ENCODE data around the gene TP53BP2. TPM values are rescaled to one million over a fixed set of nuclear protein-coding genes. Genes with fewer than 3 reads are reported as not detected.

TP53BP2 gene
- total and polyA plus RNA-seq, 2 experiments from 2014 or later: 31.6 to 57.8 TPM

DNA sequence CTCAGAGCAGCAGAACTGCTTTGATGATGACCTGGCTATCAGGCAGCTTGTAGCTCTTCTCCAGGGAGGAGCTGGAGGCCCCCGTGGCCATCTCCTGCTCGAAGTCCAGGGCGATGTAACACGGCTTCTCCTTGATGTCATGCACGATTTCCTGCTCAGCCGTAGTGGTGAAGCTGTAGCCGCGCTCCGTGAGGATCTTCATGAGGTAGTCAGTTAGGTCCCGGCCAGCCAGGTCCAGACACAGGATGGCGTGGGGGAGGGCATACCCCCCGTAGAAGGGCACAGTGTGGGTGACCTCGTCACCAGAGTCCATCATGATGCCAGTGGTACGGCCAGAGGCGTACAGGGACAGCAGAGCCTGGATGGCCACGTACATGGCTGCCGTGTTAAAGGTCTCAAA is 18.3 kb upstream of the TP53BP2 start:
- no peak overlapping the region for H3K27ac ChIP-seq
- 94% methylated on average over 16 of the region's 17 CpGs for WGBS (ENCODE audit: low lambda C conversion rate, missing lambda C conversion rate)
- no peaks in the 10 kb centered on the region for H3K36me3 ChIP-seq (replicated peaks; ENCODE audit: insufficient read depth, low read depth)
- TF ChIP-seq EZH2 (IDR thresholded peaks at IDR 0.05; ENCODE audit: borderline replicate concordance) (no peak), EZH2phosphoT487 (IDR thresholded peaks at IDR 0.05; ENCODE audit: low read depth, severe bottlenecking, unreplicated experiment) (no peak)
- TF ChIP-seq, protein P1, sequence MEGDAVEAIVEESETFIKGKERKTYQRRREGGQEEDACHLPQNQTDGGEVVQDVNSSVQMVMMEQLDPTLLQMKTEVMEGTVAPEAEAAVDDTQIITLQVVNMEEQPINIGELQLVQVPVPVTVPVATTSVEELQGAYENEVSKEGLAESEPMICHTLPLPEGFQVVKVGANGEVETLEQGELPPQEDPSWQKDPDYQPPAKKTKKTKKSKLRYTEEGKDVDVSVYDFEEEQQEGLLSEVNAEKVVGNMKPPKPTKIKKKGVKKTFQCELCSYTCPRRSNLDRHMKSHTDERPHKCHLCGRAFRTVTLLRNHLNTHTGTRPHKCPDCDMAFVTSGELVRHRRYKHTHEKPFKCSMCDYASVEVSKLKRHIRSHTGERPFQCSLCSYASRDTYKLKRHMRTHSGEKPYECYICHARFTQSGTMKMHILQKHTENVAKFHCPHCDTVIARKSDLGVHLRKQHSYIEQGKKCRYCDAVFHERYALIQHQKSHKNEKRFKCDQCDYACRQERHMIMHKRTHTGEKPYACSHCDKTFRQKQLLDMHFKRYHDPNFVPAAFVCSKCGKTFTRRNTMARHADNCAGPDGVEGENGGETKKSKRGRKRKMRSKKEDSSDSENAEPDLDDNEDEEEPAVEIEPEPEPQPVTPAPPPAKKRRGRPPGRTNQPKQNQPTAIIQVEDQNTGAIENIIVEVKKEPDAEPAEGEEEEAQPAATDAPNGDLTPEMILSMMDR (IDR thresholded peaks at IDR 0.05; ENCODE audit: poor library complexity): no peak
- no peak for DNase-seq (ENCODE audit: low spot score)
- H3K4me2 ChIP-seq: no peak overlapping the region
- H3K4me3 ChIP-seq: no peak overlapping the region
- no peaks in the 10 kb centered on the region for H3K79me2 ChIP-seq
- no peaks in the 10 kb centered on the region for H3K4me1 ChIP-seq (ENCODE audit: insufficient read depth)
- no peaks in the 10 kb centered on the region for H3K27me3 ChIP-seq
- no peaks in the 10 kb centered on the region for H4K20me1 ChIP-seq (ENCODE audit: insufficient read depth, poor library complexity, severe bottlenecking)
- H3K9me2 ChIP-seq (replicated peaks; ENCODE audit: insufficient read depth): no peaks in the 10 kb centered on the region
- no peak overlapping the region for H2AFZ ChIP-seq
- H3K9me3 ChIP-seq (ENCODE audit: low read depth): no peaks in the 10 kb centered on the region

DNA sequence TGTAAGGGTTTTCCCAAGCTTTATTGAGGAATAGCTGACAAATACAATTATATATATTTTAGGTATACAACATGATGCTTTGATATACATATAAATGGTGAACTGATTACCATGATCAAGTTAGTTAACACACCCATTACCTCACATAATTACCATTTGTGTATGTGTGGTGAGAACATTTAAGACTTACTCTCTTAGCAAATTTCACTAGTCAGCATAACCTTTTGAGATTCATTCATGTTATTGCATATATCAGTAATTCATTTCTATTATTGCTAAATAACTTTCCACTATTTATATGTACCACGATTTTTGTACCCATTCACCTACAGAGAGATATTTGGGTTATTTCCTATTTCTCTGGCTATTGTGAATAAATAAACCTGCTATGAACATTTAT is 16.2 kb upstream of the TP53BP2 start:
- 91% methylated on average over 1 of the region's 1 CpG for WGBS (ENCODE audit: low lambda C conversion rate, missing lambda C conversion rate)

DNA sequence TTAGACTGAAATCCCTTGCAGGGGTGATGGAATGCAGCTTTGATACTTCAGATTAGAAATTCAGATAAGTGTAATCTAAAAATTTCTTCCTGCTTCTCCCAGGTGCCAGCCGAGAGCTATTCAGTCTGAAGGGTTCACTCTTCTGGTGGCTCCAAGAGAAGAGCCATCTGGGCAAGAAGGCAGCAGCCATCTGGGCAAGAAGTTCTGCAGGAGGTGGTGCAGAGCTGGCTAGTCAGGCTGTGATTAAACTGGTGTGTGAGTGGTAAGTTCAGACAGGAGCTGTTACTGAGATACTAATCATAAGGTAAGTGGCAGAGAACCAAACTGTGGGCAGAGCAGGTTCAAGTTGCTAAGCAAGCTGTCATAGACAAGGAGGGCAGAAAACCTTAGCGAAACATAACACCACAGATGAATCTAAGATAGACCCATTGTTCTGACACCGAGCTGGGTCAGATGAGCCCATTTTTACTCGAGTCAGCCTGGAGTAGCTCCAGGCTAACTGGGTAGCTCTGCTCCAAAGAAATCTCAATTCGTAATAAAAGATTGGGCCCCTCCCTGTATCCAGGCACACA is 14.4 kb upstream of the TP53BP2 start:
- Histone ChIP-seq H3K4me2 (no peak overlapping the region), H3K27ac (no peak overlapping the region), H3K79me2 (no peaks in the 10 kb centered on the region), H2AFZ (no peak overlapping the region), H3K27me3 (no peaks in the 10 kb centered on the region), H4K20me1 (ENCODE audit: insufficient read depth, poor library complexity, severe bottlenecking) (no peaks in the 10 kb centered on the region), H3K9me3 (ENCODE audit: low read depth) (no peaks in the 10 kb centered on the region), H3K4me1 (ENCODE audit: insufficient read depth) (no peaks in the 10 kb centered on the region), H3K9me2 (replicated peaks; ENCODE audit: insufficient read depth) (no peaks in the 10 kb centered on the region), H3K36me3 (replicated peaks; ENCODE audit: insufficient read depth, low read depth) (no peaks in the 10 kb centered on the region), H3K4me3 (no peak overlapping the region)
- DNase-seq (ENCODE audit: low spot score): no peak
- TF ChIP-seq, protein P1 (IDR thresholded peaks at IDR 0.05; ENCODE audit: poor library complexity): no peak
- no peak for TF ChIP-seq EZH2phosphoT487 (IDR thresholded peaks at IDR 0.05; ENCODE audit: low read depth, severe bottlenecking, unreplicated experiment)
- WGBS (ENCODE audit: low lambda C conversion rate, missing lambda C conversion rate): 54% methylated on average over 5 of the region's 5 CpGs

More for the DNA sequence above, 16.2 kb upstream of the TP53BP2 start:
- H3K9me2 ChIP-seq (replicated peaks; ENCODE audit: insufficient read depth): no peaks in the 10 kb centered on the region
- H3K36me3 ChIP-seq (replicated peaks; ENCODE audit: insufficient read depth, low read depth): no peaks in the 10 kb centered on the region
- H3K4me3 ChIP-seq: no peak overlapping the region
- H3K4me1 ChIP-seq (ENCODE audit: insufficient read depth): no peaks in the 10 kb centered on the region
- H3K27ac ChIP-seq: no peak overlapping the region
- H3K79me2 ChIP-seq: no peaks in the 10 kb centered on the region
- H3K4me2 ChIP-seq: no peak overlapping the region
- H3K9me3 ChIP-seq (ENCODE audit: low read depth): no peaks in the 10 kb centered on the region
- no peak overlapping the region for H2AFZ ChIP-seq
- TF ChIP-seq EZH2 (IDR thresholded peaks at IDR 0.05; ENCODE audit: borderline replicate concordance) (no peak), EZH2phosphoT487 (IDR thresholded peaks at IDR 0.05; ENCODE audit: low read depth, severe bottlenecking, unreplicated experiment) (no peak)
- TF ChIP-seq, protein P1 (IDR thresholded peaks at IDR 0.05; ENCODE audit: poor library complexity): no peak
- DNase-seq (ENCODE audit: low spot score): no peak
- H3K27me3 ChIP-seq: no peaks in the 10 kb centered on the region
- no peaks in the 10 kb centered on the region for H4K20me1 ChIP-seq (ENCODE audit: insufficient read depth, poor library complexity, severe bottlenecking)
